GM12878 (cell line): ENCODE measurements around the gene NCBP3. TPM values are rescaled to one million over a fixed set of nuclear protein-coding genes. Genes with fewer than 3 reads are reported as not detected.

Source experiments
- ATAC-seq: fragments of 200-7000 bp; cut with Tn5 transposase; 3 replicates; pipeline ENCODE4 v1.9.1; 2020; ENCODE audit warnings: mild to moderate bottlenecking, moderate library complexity
- BruUV-seq: library from RNA; stranded (reverse); fragments of 400-500 nt; replicated peaks from 2 replicates; lab custom pipeline; 2021; lab: Mats Ljungman, UMichigan
- CTCF ChIA-PET: fragments of 300-600 bp; sonication (Branson Sonifier 250); formaldehyde crosslinking; extraction: SDS; loops from one replicate; lab custom pipeline; 2021; ENCODE audit warnings: inconsistent platforms; lab: Yijun Ruan, JAX
- POLR2A ChIA-PET: fragments of 350-600 bp; formaldehyde crosslinking; extraction: SDS; loops from one replicate; lab custom pipeline; 2021; ENCODE audit warnings: inconsistent platforms; lab: Charles Lee
- RAD21 ChIA-PET: fragments of 300-600 bp; sonication (Branson Sonifier 250); formaldehyde crosslinking; loops from one replicate; lab custom pipeline; 2023; ENCODE audit warnings: antibody characterized with exemption; ENCODE audit not compliant: unreplicated experiment; lab: Charles Lee
- SMC1A ChIA-PET: fragments of 300-600 bp; sonication (Branson Sonifier 250); formaldehyde crosslinking; loops from one replicate; lab custom pipeline; 2023; ENCODE audit not compliant: unreplicated experiment, uncharacterized antibody; lab: Charles Lee
- DNase-seq: peaks from one replicate; pipeline ENCODE4 v3.0.0-alpha.2; 2011; ENCODE audit warnings: low read depth, low spot score
- FAIRE-seq: peaks from 3 replicates; lab custom pipeline; 2011; peaks lifted over from hg19 to GRCh38; lab: Jason Lieb, UNC
- H2AFZ ChIP-seq: 2 replicates; pipeline ENCODE4 v1.6.0; 2011; ENCODE audit warnings: low read depth, low read length, control low read depth; ENCODE audit not compliant: control insufficient read depth
- H3K27ac ChIP-seq: 2 replicates; pipeline ENCODE4 v1.5.1; 2011; ENCODE audit warnings: control low read depth; ENCODE audit not compliant: control insufficient read depth, insufficient read depth
- H3K27me3 ChIP-seq, 2 experiments: replicated peaks in 1 of 2; 2 replicates each; pipeline versions ENCODE4 v1.6.0 to v1.6.1; 2011; ENCODE audit warnings: low read length in 1 of 2; ENCODE audit not compliant: control insufficient read depth in 2 of 2, insufficient read depth in 2 of 2
- H3K36me3 ChIP-seq, 2 experiments: 2 replicates each; pipeline ENCODE4 v1.5.1; 2011; ENCODE audit warnings: low read length in 1 of 2; ENCODE audit not compliant: control insufficient read depth in 2 of 2, insufficient read depth in 2 of 2
- H3K4me1 ChIP-seq: 2 replicates; pipeline ENCODE4 v1.6.1; 2011; ENCODE audit warnings: mild to moderate bottlenecking, low read length, moderate library complexity, mixed read lengths; ENCODE audit not compliant: control insufficient read depth, insufficient read depth
- H3K4me2 ChIP-seq: 2 replicates; pipeline ENCODE4 v1.6.0; 2011; ENCODE audit warnings: control low read depth; ENCODE audit not compliant: control insufficient read depth, insufficient read depth
- H3K4me3 ChIP-seq: fragments of 200-600 bp; sonication (generic); 2 replicates; pipeline ENCODE4 v1.5.1; 2016
- H3K79me2 ChIP-seq: 2 replicates; pipeline ENCODE4 v1.6.0; 2011; ENCODE audit warnings: low read length; ENCODE audit not compliant: control insufficient read depth, insufficient read depth
- H3K9ac ChIP-seq: 2 replicates; pipeline ENCODE4 v1.8.0; 2011; ENCODE audit warnings: low read length, control low read depth, mixed read lengths; ENCODE audit not compliant: control insufficient read depth, insufficient read depth
- H3K9me3 ChIP-seq: replicated peaks from 3 replicates; pipeline ENCODE4 v1.5.1; 2011; ENCODE audit warnings: mild to moderate bottlenecking, low read length; ENCODE audit not compliant: control insufficient read depth, insufficient read depth
- H4K20me1 ChIP-seq: 2 replicates; pipeline ENCODE4 v1.6.0; 2011; ENCODE audit not compliant: control insufficient read depth, insufficient read depth
- DPF2 ChIP-seq: fragments of 450-650 bp; IDR thresholded peaks from 2 replicates; pipeline ENCODE4 v1.6.1; 2017; ENCODE audit warnings: mild to moderate bottlenecking
- ETV6 ChIP-seq, 2 experiments: fragments of 450-650 bp in 1 of 2; IDR thresholded peaks in 1 of 2; conservative IDR thresholded peaks in 1 of 2; 2 replicates each; pipeline ENCODE4 v1.6.1; 2014; ENCODE audit warnings: antibody characterized with exemption in 1 of 2, borderline replicate concordance in 1 of 2, low read depth in 1 of 2, mild to moderate bottlenecking in 1 of 2, moderate library complexity in 1 of 2
- NFIC ChIP-seq: IDR thresholded peaks from 2 replicates; pipeline ENCODE4 v1.6.1; 2012; ENCODE audit warnings: low read depth, mild to moderate bottlenecking, inconsistent platforms, low read length, moderate library complexity
- RAD51 ChIP-seq: fragments of 450-650 bp; IDR thresholded peaks from 2 replicates; pipeline ENCODE4 v1.6.1; 2016; ENCODE audit warnings: moderate library complexity, mild to moderate bottlenecking, inconsistent platforms
- SMC3 ChIP-seq: IDR thresholded peaks from 2 replicates; pipeline ENCODE4 v1.6.1; 2011; ENCODE audit warnings: low read length, improper control_type of control experiment, borderline replicate concordance
- SREBF1 ChIP-seq: IDR thresholded peaks from 2 replicates; pipeline ENCODE4 v1.6.1; 2012; ENCODE audit warnings: mild to moderate bottlenecking, low read length
- SUPT20H ChIP-seq: IDR thresholded peaks from 2 replicates; pipeline ENCODE4 v1.6.1; 2011; ENCODE audit warnings: low read depth, mild to moderate bottlenecking, low read length, moderate library complexity, borderline replicate concordance; ENCODE audit not compliant: control insufficient read depth
- WRNIP1 ChIP-seq: IDR thresholded peaks from 2 replicates; pipeline ENCODE4 v1.6.1; 2011; ENCODE audit warnings: low read depth, low read length, improper control_type of control experiment, borderline replicate concordance
- WGBS: methylation state at CpG from one replicate; pipeline ENCODE4 v1.1.6; 2016; ENCODE audit warnings: low lambda C conversion rate; ENCODE audit not compliant: insufficient replicate concordance, insufficient coverage; ENCODE audit errors: missing lambda C conversion rate; 5-methylcytosine and 5-hydroxymethylcytosine counted together
- in situ Hi-C: fragments of 300-500 bp; cut with MboI; formaldehyde crosslinking; loops from 9 replicates; pipeline ENCODE4 v1.14.3; 2018; ENCODE audit warnings: mixed read lengths
- intact Hi-C: fragments of 100-400 bp; cut with micrococcal nuclease; formaldehyde crosslinking; loops from one replicate; pipeline ENCODE4 v1.14.2; 2022; ENCODE audit not compliant: unreplicated experiment
- polyA plus RNA-seq, 11 experiments: library from polyadenylated mRNA; depleted of rRNA in 4 of 11; unstranded in 6 of 11; stranded (reverse) in 5 of 11; fragments of >200 nt; fragmentation: Nextera tagmentation in 4 of 11; fragmentation: Illumina TruSeq in 1 of 11; extraction: Ambion mirVana in 4 of 11; extraction: Trizol in 1 of 11; gene quantifications; 1 replicate in 1 of 11; 2 replicates in 10 of 11; pipeline versions ENCODE4 v1.2.1 to v1.2.3, GENCODE V29; 2011 to 2016; ENCODE audit warnings: inconsistent platforms in 2 of 11, missing spikeins in 2 of 11, low read depth in 1 of 11
- total RNA-seq, 4 experiments: library from RNA; depleted of rRNA in 3 of 4; stranded (reverse); fragments of >200 nt in 3 of 4; fragmentation: Illumina TruSeq in 1 of 4; extraction: Trizol in 1 of 4; gene quantifications; 2 replicates each; pipeline versions ENCODE4 v1.2.1 to v1.2.3, GENCODE V29; 2013 to 2021
- TF ChIP-seq, protein P1 (sequence below): fragments of 450-650 bp; IDR thresholded peaks from 2 replicates; pipeline ENCODE4 v1.6.1; 2017; ENCODE audit warnings: mild to moderate bottlenecking, low read depth, inconsistent platforms; ENCODE audit not compliant: poor library complexity, severe bottlenecking
- TF ChIP-seq, protein P2 (sequence below): IDR thresholded peaks from 2 replicates; pipeline ENCODE4 v1.6.1; 2011; ENCODE audit warnings: mild to moderate bottlenecking, low read depth, low read length, moderate library complexity; ENCODE audit not compliant: insufficient replicate concordance
- TF ChIP-seq, protein P3 (sequence below): fragments of 450-650 bp; IDR thresholded peaks from 2 replicates; pipeline ENCODE4 v1.6.1; 2017; ENCODE audit warnings: antibody characterized with exemption, mild to moderate bottlenecking, moderate library complexity
- TF ChIP-seq, protein P4 (sequence below): IDR thresholded peaks from 2 replicates; pipeline ENCODE4 v1.6.1; 2011; ENCODE audit warnings: low read depth, low read length, improper control_type of control experiment, borderline replicate concordance

The NCBP3 gene
- total and polyA plus RNA-seq, 10 of the 15 experiments (the other 5 are each of a cell fraction or from before 2014, with no cell fraction given) = 5.2 to 32.0 (median 23.2) TPM

DNA sequence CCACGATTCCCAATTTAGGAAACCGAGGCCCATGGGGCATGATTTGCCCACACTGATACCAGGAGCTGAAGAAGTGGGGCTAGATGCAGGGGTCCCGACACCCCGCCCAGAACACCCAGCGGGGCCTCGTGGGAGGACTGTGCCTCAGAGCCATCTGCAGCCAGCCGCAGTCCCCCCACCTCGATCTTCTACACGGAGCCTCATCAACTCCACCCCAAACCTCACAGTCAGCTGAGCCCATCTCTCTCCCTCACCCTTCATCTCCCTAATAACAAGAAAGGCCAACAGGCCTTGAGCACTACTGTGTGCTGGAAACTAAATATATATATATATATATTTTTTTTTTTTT is 49.2 kb downstream of the NCBP3 start (continued):
- TF ChIP-seq, protein P1, sequence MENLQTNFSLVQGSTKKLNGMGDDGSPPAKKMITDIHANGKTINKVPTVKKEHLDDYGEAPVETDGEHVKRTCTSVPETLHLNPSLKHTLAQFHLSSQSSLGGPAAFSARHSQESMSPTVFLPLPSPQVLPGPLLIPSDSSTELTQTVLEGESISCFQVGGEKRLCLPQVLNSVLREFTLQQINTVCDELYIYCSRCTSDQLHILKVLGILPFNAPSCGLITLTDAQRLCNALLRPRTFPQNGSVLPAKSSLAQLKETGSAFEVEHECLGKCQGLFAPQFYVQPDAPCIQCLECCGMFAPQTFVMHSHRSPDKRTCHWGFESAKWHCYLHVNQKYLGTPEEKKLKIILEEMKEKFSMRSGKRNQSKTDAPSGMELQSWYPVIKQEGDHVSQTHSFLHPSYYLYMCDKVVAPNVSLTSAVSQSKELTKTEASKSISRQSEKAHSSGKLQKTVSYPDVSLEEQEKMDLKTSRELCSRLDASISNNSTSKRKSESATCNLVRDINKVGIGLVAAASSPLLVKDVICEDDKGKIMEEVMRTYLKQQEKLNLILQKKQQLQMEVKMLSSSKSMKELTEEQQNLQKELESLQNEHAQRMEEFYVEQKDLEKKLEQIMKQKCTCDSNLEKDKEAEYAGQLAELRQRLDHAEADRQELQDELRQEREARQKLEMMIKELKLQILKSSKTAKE = peak; percentile 17
- TF ChIP-seq SMC3 = no peak
- TF ChIP-seq WRNIP1 = no peak; the same call in 1 of the 2 replicates

DNA sequence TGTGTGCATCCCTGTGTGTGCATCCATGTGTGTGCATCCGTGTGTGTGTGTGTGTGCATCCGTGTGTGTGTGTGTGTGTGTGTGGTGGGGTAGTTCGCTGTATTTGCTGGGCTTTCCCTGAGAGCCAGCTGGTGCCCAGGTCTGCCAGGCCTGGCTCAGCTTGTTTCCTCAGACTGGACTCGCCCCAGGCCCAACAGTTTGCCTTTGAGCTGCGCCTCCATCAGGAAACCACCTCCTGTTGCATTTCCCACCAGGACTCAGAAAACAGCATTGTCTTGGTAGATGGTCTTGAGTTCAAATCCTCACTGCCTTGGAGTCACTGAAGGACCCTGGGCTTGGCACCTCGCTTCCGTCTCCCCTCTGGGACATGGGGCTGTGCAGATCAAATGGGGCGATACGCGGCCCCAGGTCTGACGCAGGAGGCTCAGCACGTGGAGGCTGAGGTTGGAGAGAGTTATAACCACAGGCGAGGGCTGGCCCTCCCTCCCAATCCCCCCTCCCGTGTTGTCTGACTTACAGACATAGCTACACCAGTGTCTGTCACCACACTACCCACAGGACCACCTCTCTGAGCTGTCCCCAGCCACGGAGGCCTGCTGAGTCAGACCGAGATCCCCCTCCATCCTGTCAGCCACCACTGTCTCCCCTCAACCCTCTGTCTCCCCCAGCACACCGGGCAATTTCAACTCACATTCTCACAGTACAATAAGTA is 49.8 kb downstream of the NCBP3 start:
- ChIA-PET POLR2A (interaction anchor here (0.6 to 0.9 kb wide), 3 partner anchors 8 to 94 kb away, joined by 3 to 4 read pairs (median 3); no protein-coding TSS in a partner anchor), SMC1A (interaction anchor here (1.0 to 3.4 kb wide), 6 partner anchors 8 to 58 kb away, joined by 3 to 19 read pairs (median 4); no protein-coding TSS in a partner anchor), CTCF (interaction anchor here (0.9 to 2.2 kb wide), 5 partner anchors 8 to 59 kb away, joined by 4 to 13 read pairs (median 6); no protein-coding TSS in a partner anchor), RAD21 (interaction anchor here (0.7 to 2.1 kb wide), 6 partner anchors 24 to 72 kb away, joined by 3 to 21 read pairs (median 4); partner anchors contain the start of gene HASPIN)
- ATAC-seq = peak; percentile 86
- in situ Hi-C loops = no loop called here
- no peaks in the 10 kb centered on the region for H3K36me3 ChIP-seq
- H3K4me1 ChIP-seq = peaks cover 47% of the 10 kb centered on the region
- BruUV-seq = no TSS peak
- peak overlapping the region; percentile 69 for H3K4me2 ChIP-seq
- H3K27ac ChIP-seq = peak overlapping the region; percentile 63
- H3K4me3 ChIP-seq = no peak overlapping the region; the same call in 1 of the 2 replicates
- intact Hi-C loops = loop anchor here (1.0 to 5.0 kb wide), 3 partner anchors 33 to 103 kb away; no protein-coding TSS in a partner anchor
- no peaks in the 10 kb centered on the region for H3K9me3 ChIP-seq
- no peaks in the 10 kb centered on the region for H4K20me1 ChIP-seq
- DNase-seq = peak; percentile 90
- WGBS = under 1% methylated on average over 13 of the region's 17 CpGs
- no peaks in the 10 kb centered on the region for H3K27me3 ChIP-seq
- no peaks in the 10 kb centered on the region for H3K79me2 ChIP-seq
- peak overlapping the region; percentile 5 for H2AFZ ChIP-seq
- H3K9ac ChIP-seq = peak overlapping the region; percentile 28
- FAIRE-seq = peak; percentile 99
- TF ChIP-seq, protein P2, sequence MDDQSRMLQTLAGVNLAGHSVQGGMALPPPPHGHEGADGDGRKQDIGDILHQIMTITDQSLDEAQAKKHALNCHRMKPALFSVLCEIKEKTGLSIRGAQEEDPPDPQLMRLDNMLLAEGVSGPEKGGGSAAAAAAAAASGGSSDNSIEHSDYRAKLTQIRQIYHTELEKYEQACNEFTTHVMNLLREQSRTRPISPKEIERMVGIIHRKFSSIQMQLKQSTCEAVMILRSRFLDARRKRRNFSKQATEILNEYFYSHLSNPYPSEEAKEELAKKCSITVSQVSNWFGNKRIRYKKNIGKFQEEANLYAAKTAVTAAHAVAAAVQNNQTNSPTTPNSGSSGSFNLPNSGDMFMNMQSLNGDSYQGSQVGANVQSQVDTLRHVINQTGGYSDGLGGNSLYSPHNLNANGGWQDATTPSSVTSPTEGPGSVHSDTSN = peak; percentile 16
- peak in 1 of 2 experiments; percentile 79; a peak in 2 of 4 replicates for TF ChIP-seq ETV6 (conservative IDR thresholded peaks at IDR 0.05 in 1 of 2, IDR thresholded peaks at IDR 0.05 in 1 of 2; ENCODE audit: borderline replicate concordance in 1 of 2, low read depth in 1 of 2)
- peak; percentile 52; the same call in 1 of the 2 replicates for TF ChIP-seq RAD51
- TF ChIP-seq WRNIP1 = peak; percentile 83; the same call in 1 of the 2 replicates
- TF ChIP-seq DPF2 = peak; percentile 92
- no peak for TF ChIP-seq SUPT20H
- TF ChIP-seq, protein P3, sequence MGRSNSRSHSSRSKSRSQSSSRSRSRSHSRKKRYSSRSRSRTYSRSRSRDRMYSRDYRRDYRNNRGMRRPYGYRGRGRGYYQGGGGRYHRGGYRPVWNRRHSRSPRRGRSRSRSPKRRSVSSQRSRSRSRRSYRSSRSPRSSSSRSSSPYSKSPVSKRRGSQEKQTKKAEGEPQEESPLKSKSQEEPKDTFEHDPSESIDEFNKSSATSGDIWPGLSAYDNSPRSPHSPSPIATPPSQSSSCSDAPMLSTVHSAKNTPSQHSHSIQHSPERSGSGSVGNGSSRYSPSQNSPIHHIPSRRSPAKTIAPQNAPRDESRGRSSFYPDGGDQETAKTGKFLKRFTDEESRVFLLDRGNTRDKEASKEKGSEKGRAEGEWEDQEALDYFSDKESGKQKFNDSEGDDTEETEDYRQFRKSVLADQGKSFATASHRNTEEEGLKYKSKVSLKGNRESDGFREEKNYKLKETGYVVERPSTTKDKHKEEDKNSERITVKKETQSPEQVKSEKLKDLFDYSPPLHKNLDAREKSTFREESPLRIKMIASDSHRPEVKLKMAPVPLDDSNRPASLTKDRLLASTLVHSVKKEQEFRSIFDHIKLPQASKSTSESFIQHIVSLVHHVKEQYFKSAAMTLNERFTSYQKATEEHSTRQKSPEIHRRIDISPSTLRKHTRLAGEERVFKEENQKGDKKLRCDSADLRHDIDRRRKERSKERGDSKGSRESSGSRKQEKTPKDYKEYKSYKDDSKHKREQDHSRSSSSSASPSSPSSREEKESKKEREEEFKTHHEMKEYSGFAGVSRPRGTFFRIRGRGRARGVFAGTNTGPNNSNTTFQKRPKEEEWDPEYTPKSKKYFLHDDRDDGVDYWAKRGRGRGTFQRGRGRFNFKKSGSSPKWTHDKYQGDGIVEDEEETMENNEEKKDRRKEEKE = no peak
- TF ChIP-seq, protein P4, sequence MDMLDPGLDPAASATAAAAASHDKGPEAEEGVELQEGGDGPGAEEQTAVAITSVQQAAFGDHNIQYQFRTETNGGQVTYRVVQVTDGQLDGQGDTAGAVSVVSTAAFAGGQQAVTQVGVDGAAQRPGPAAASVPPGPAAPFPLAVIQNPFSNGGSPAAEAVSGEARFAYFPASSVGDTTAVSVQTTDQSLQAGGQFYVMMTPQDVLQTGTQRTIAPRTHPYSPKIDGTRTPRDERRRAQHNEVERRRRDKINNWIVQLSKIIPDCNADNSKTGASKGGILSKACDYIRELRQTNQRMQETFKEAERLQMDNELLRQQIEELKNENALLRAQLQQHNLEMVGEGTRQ = peak; percentile 44
- TF ChIP-seq SREBF1 = no peak
- peak; percentile 86 for TF ChIP-seq NFIC
